ENCODE results near the gene ATP2B2. TPM values are rescaled to one million over a fixed set of nuclear protein-coding genes. Genes with fewer than 3 reads are reported as not detected.

ATP2B2 gene
- total and polyA plus RNA-seq, 2 donors (not counting 1 experiment from before 2014, with no cell fraction given), result not detected

GRCh38 chr3:10279384-10280176, 225.8 kb downstream of the ATP2B2 start:
- Histone ChIP-seq H4K20me1 (ENCODE audit: control insufficient read depth, insufficient read depth, low read length, poor library complexity, severe bottlenecking) (peaks cover 27% of the 10 kb centered on the region), H2AFZ (ENCODE audit: insufficient read depth, low read depth, low read length, poor library complexity, severe bottlenecking) (no peak overlapping the region), H3K9ac (ENCODE audit: low read length) (no peak overlapping the region), H3K4me2 (replicated peaks; ENCODE audit: low read depth, low read length, poor library complexity, severe bottlenecking) (no peak overlapping the region), H3K4me1 (ENCODE audit: control insufficient read depth in 2 of 2, insufficient read depth in 2 of 2, low read length in 2 of 2) (peaks cover under 1 to 8% of the 10 kb centered on the region in 2 donors), H3K79me2 (ENCODE audit: control insufficient read depth, insufficient read depth, low read length) (peaks cover 13% of the 10 kb centered on the region), H3K27me3 (replicated peaks in 1 of 4; ENCODE audit: control extremely low read depth in 1 of 4, control insufficient read depth in 3 of 4, insufficient read depth in 4 of 4, low read length in 3 of 4) (no peaks in the 10 kb centered on the region), H3K27ac (ENCODE audit: low read length in 2 of 2) (no peak overlapping the region), H3K36me3 (replicated peaks in 1 of 2; ENCODE audit: control extremely low read depth in 1 of 2, control insufficient read depth in 1 of 2, extremely low read depth in 1 of 2, insufficient read depth in 2 of 2, low read length in 1 of 2) (peaks cover 0 to 63% of the 10 kb centered on the region in 2 experiments), H3K4me3 (ENCODE audit: control extremely low read depth in 1 of 5, extremely low read depth in 1 of 5, insufficient read depth in 1 of 5, low read depth in 2 of 5, low read length in 4 of 5) (no peak overlapping the region), H3K9me3 (ENCODE audit: control extremely low read depth in 1 of 3, control insufficient read depth in 2 of 3, insufficient read depth in 1 of 3, low read length in 2 of 3) (no peaks in the 10 kb centered on the region)
- ChIA-PET POLR2A (no interaction called here), CTCF (interaction anchor here (0.6 kb wide), 1 partner anchor 10 kb away, joined by 3 read pairs; no protein-coding TSS in a partner anchor)
- ATAC-seq (ENCODE audit: low read depth), result no peak
- H3K9me3 Mint-ChIP-seq (ENCODE audit: insufficient read depth), result no peaks in the 10 kb centered on the region
- H3K27ac Mint-ChIP-seq, result no peak overlapping the region
- H3K4me1 Mint-ChIP-seq, result peaks cover 8% of the 10 kb centered on the region
- H3K27me3 Mint-ChIP-seq, result no peaks in the 10 kb centered on the region
- WGBS (ENCODE audit: insufficient coverage), result 95% methylated on average over 8 of the region's 13 CpGs
- intact Hi-C loops (cut with micrococcal nuclease), result no loop called here
- TF ChIP-seq CTCF (IDR thresholded peaks at IDR 0.05) (no peak), EZH2 (IDR thresholded peaks at IDR 0.05; ENCODE audit: borderline replicate concordance, insufficient read depth, low read depth, low read length, poor library complexity, severe bottlenecking) (no peak)
- DNase-seq, result no peak
- H3K4me3 Mint-ChIP-seq, result no peak overlapping the region

- Mint-ChIP-seq H3K27ac (no peak overlapping the region), H3K4me1 (peaks cover 13% of the 10 kb centered on the region), H3K9me3 (ENCODE audit: insufficient read depth) (no peaks in the 10 kb centered on the region), H3K27me3 (no peaks in the 10 kb centered on the region), H3K4me3 (no peak overlapping the region)
- Histone ChIP-seq H3K27ac (ENCODE audit: low read length in 2 of 2) (no peak overlapping the region), H3K4me2 (replicated peaks; ENCODE audit: low read depth, low read length, poor library complexity, severe bottlenecking) (no peak overlapping the region), H3K27me3 (replicated peaks in 1 of 4; ENCODE audit: control extremely low read depth in 1 of 4, control insufficient read depth in 3 of 4, insufficient read depth in 4 of 4, low read length in 3 of 4) (no peaks in the 10 kb centered on the region), H3K9ac (ENCODE audit: low read length) (no peak overlapping the region), H3K36me3 (replicated peaks in 1 of 2; ENCODE audit: control extremely low read depth in 1 of 2, control insufficient read depth in 1 of 2, extremely low read depth in 1 of 2, insufficient read depth in 2 of 2, low read length in 1 of 2) (peaks cover 0 to 62% of the 10 kb centered on the region in 2 experiments), H3K4me3 (ENCODE audit: control extremely low read depth in 1 of 5, extremely low read depth in 1 of 5, insufficient read depth in 1 of 5, low read depth in 2 of 5, low read length in 4 of 5) (no peak overlapping the region), H3K79me2 (ENCODE audit: control insufficient read depth, insufficient read depth, low read length) (peaks cover 24% of the 10 kb centered on the region), H3K9me3 (ENCODE audit: control extremely low read depth in 1 of 3, control insufficient read depth in 2 of 3, insufficient read depth in 1 of 3, low read length in 2 of 3) (no peaks in the 10 kb centered on the region), H2AFZ (ENCODE audit: insufficient read depth, low read depth, low read length, poor library complexity, severe bottlenecking) (no peak overlapping the region), H3K4me1 (ENCODE audit: control insufficient read depth in 2 of 2, insufficient read depth in 2 of 2, low read length in 2 of 2) (peaks cover 11% of the 10 kb centered on the region in 2 donors), H4K20me1 (ENCODE audit: control insufficient read depth, insufficient read depth, low read length, poor library complexity, severe bottlenecking) (peaks cover 37% of the 10 kb centered on the region)
- DNase-seq (no peak), ATAC-seq (ENCODE audit: low read depth) (no peak)
- WGBS (ENCODE audit: insufficient coverage), result no CpG with 5 or more reads among the region's 1 CpG
- no peak for TF ChIP-seq CTCF (IDR thresholded peaks at IDR 0.05)
- no peak for TF ChIP-seq EZH2 (IDR thresholded peaks at IDR 0.05; ENCODE audit: borderline replicate concordance, insufficient read depth, low read depth, low read length, poor library complexity, severe bottlenecking)
- intact Hi-C loops (cut with micrococcal nuclease), result no loop called here
- ChIA-PET POLR2A (no interaction called here), CTCF (no interaction called here)
These were observed 226.9 kb downstream of the ATP2B2 start for GRCh38 chr3:10278501-10278900.

Data from B cell (primary cell).